MM.1S (cell line): ENCODE measurements around the gene SH3RF3.

ENCODE experiments used
- DNase-seq: peaks from one replicate; pipeline ENCODE4 v3.0.0-alpha.2; 2015
- H2AFZ ChIP-seq: fragments of 300-600 bp; sonication (generic); 2 replicates; pipeline ENCODE4 v1.6.0; 2016; ENCODE audit warnings: antibody characterized with exemption, low read length
- H3F3A ChIP-seq: fragments of 300-600 bp; sonication (generic); 2 replicates; pipeline ENCODE4 v1.6.1; 2016; ENCODE audit warnings: mild to moderate bottlenecking, antibody characterized with exemption, low read length, moderate library complexity, mixed read lengths; ENCODE audit not compliant: insufficient read depth
- H3K27ac ChIP-seq: fragments of 300-600 bp; sonication (generic); 2 replicates; pipeline ENCODE4 v1.5.1; 2016; ENCODE audit warnings: mild to moderate bottlenecking, low read length
- H3K27me3 ChIP-seq: fragments of 300-600 bp; sonication (generic); replicated peaks from 2 replicates; pipeline ENCODE4 v1.6.0; 2016; ENCODE audit warnings: low read length; ENCODE audit not compliant: insufficient read depth
- H3K36me3 ChIP-seq: fragments of 300-600 bp; sonication (generic); replicated peaks from 2 replicates; pipeline ENCODE4 v1.6.1; 2016; ENCODE audit warnings: mild to moderate bottlenecking, low read length, mixed read lengths; ENCODE audit not compliant: insufficient read depth
- H3K4me1 ChIP-seq: fragments of 300-600 bp; sonication (generic); 2 replicates; pipeline ENCODE4 v1.6.1; 2016; ENCODE audit warnings: low read length, mixed read lengths
- H3K4me2 ChIP-seq: fragments of 300-600 bp; sonication (generic); 2 replicates; pipeline ENCODE4 v1.6.0; 2016; ENCODE audit warnings: low read depth, low read length
- H3K4me3 ChIP-seq: fragments of 300-600 bp; sonication (generic); 2 replicates; pipeline ENCODE4 v1.5.1; 2016; ENCODE audit warnings: low read length, mixed read lengths
- H3K79me2 ChIP-seq: fragments of 300-600 bp; sonication (generic); 2 replicates; pipeline ENCODE4 v1.6.1; 2016; ENCODE audit warnings: mixed run types, low read length, mixed read lengths
- H3K9ac ChIP-seq: fragments of 300-600 bp; sonication (generic); 2 replicates; pipeline ENCODE4 v1.6.1; 2016; ENCODE audit warnings: low read length, mixed read lengths
- H3K9me2 ChIP-seq: fragments of 300-600 bp; sonication (generic); replicated peaks from 2 replicates; pipeline ENCODE4 v1.6.1; 2016; ENCODE audit warnings: mild to moderate bottlenecking, low read length, mixed read lengths; ENCODE audit not compliant: insufficient read depth
- H3K9me3 ChIP-seq: fragments of 300-600 bp; sonication (generic); replicated peaks from 2 replicates; pipeline ENCODE4 v1.6.1; 2016; ENCODE audit warnings: mild to moderate bottlenecking, low read length, mixed read lengths; ENCODE audit not compliant: insufficient read depth
- H4K20me1 ChIP-seq: fragments of 300-600 bp; sonication (generic); 2 replicates; pipeline ENCODE4 v1.6.1; 2016; ENCODE audit warnings: mild to moderate bottlenecking, low read length, moderate library complexity, mixed read lengths; ENCODE audit not compliant: insufficient read depth
- CTCF ChIP-seq: fragments of 300-600 bp; sonication (generic); IDR thresholded peaks from 2 replicates; pipeline ENCODE4 v1.5.1; 2016; ENCODE audit warnings: antibody characterized with exemption, low read length, mixed read lengths
- EZH2 ChIP-seq: fragments of 300-600 bp; sonication (generic); optimal IDR thresholded peaks from 2 replicates; pipeline ENCODE3; 2017; ENCODE audit warnings: low read depth, mild to moderate bottlenecking, antibody characterized with exemption, low read length, mixed read lengths
- EZH2phosphoT487 ChIP-seq: fragments of 300-600 bp; sonication (generic); IDR thresholded peaks from 2 replicates; pipeline ENCODE4 v1.6.1; 2018; ENCODE audit warnings: antibody characterized with exemption, low read length

SH3RF3 gene

DNA sequence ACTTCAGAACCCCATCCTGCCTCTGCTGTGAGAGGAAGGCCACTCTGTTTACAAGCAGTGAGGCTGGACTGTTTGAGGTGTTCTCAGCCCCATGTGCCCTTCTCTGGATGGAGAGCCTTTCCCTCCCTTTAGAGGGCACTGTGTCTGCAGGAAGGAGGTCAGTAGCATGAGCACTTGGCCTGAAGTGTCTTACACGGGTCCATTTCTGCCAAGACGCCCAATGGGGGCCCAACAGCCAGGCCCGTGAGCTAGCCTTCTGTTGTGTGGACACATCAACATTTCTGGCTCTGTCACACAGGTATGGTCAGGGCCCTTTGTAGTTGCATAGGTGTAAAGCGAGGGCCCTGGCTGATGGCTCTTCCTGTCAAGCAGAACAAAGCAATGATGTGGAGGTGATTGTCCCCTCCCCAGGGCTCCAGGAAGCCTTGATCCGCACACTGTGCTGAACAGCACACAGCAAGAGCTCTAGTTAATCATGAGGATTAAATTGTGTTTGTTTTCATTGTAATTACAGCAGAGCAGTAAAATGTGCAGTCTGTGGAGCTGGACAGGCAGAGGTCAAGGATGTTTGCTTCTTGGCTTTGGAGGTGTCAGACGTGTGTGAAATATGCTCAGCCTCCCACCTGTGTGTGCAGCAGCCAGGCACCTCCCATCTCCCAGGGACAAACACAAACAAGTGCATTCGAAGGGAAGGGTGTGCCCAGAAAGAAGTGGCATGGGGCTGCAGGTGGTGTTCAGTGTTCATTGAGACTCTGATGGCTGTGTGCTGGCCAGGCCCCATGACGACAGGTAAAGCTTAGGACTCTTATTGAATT lies 132.1 kb downstream of the SH3RF3 start:
- Histone ChIP-seq H3K27me3 (no peaks in the 10 kb centered on the region), H4K20me1 (no peaks in the 10 kb centered on the region), H3K9me3 (no peaks in the 10 kb centered on the region), H2AFZ (no peak overlapping the region), H3K4me1 (peaks cover 18% of the 10 kb centered on the region), H3K9ac (no peak overlapping the region), H3K9me2 (no peaks in the 10 kb centered on the region), H3K4me2 (no peak overlapping the region), H3K4me3 (no peak overlapping the region), H3K36me3 (no peaks in the 10 kb centered on the region), H3K79me2 (peaks cover 94% of the 10 kb centered on the region), H3F3A (peaks cover under 1% of the 10 kb centered on the region; the same call in 1 of the 2 replicates), H3K27ac (no peak overlapping the region)
- DNase-seq: peak; percentile 28
- no peak for TF ChIP-seq EZH2phosphoT487
- peak; percentile 37 for TF ChIP-seq CTCF

GRCh38 chr2:109261906-109262631 lies 133.1 kb downstream of the SH3RF3 start:
- H2AFZ ChIP-seq: no peak overlapping the region
- H3K79me2 ChIP-seq: peaks cover 93% of the 10 kb centered on the region
- no peaks in the 10 kb centered on the region for H3F3A ChIP-seq
- no peak overlapping the region for H3K9ac ChIP-seq
- no peaks in the 10 kb centered on the region for H3K9me3 ChIP-seq
- no peaks in the 10 kb centered on the region for H3K9me2 ChIP-seq
- no peaks in the 10 kb centered on the region for H3K36me3 ChIP-seq
- H3K27ac ChIP-seq: no peak overlapping the region
- DNase-seq: no peak
- no peak overlapping the region for H3K4me2 ChIP-seq
- no peaks in the 10 kb centered on the region for H3K27me3 ChIP-seq
- no peak overlapping the region for H3K4me3 ChIP-seq
- H4K20me1 ChIP-seq: no peaks in the 10 kb centered on the region
- no peak for TF ChIP-seq CTCF
- TF ChIP-seq EZH2phosphoT487: no peak
- no peak for TF ChIP-seq EZH2
- H3K4me1 ChIP-seq: peaks cover 8% of the 10 kb centered on the region

DNA sequence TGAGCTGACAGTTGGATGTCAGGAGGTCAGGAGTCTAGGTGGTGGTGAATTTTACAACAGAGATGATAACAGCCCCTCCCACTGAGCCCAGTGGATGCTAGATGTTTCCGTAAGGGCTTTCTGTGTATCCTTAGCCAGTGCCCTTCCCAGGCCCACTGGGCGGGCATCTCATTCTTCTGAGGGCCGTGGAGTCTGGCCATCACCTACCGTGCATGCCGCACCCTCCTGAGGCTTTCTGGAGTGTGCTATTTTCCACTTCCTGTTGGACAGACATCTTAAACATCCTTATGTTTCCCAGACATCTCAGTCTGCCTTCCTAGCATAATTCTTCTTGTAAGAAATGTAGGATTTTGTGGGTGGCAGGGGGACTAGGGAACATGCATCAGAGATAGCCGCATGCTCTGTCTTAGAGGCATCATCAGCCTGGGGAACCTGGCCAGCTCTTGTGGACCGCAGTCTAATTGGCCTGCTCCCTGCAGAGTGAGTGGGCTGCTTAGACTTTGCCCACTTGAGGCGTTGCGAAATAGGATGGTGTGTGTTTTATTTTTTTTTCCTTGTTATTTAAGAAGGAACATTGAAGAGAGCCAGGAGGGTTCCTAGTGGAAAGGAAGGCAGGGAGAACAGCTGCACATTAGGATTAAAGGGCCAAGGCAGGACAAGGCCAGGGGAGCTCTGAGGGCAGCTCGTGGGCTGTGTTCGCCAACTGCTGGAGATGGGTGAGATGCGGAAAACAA lies 135.8 kb downstream of the SH3RF3 start:
- Histone ChIP-seq H3K27ac (no peak overlapping the region), H4K20me1 (no peaks in the 10 kb centered on the region), H3K27me3 (no peaks in the 10 kb centered on the region), H3K36me3 (no peaks in the 10 kb centered on the region), H3K4me3 (no peak overlapping the region), H3K9me2 (no peaks in the 10 kb centered on the region), H3K9ac (no peak overlapping the region), H3K4me2 (no peak overlapping the region), H3K9me3 (no peaks in the 10 kb centered on the region), H3F3A (no peaks in the 10 kb centered on the region), H3K79me2 (peaks cover 84% of the 10 kb centered on the region), H3K4me1 (peaks cover 6% of the 10 kb centered on the region), H2AFZ (no peak overlapping the region)
- TF ChIP-seq CTCF (no peak), EZH2 (no peak), EZH2phosphoT487 (no peak)
- no peak for DNase-seq
